Body of pancreas (tissue), 4 donors: ENCODE results near the gene LRRC3C. TPM values are rescaled to one million over a fixed set of nuclear protein-coding genes. Genes with fewer than 3 reads are reported as not detected.

Source experiments
- ATAC-seq: fragments of 150-250 bp; one replicate; pipeline ENCODE4 v1.9.1; 2016
- DNase-seq, 4 donors: peaks; one replicate each; pipeline ENCODE4 v3.0.0-alpha.2; 2019
- H3K27ac ChIP-seq, 4 donors: fragments of 200-600 bp; sonication (generic); 1 replicate in 3 of 4; 2 replicates in 1 of 4; pipeline versions ENCODE4 v1.5.1 to v1.6.1; 2016 to 2019; ENCODE audit warnings: mild to moderate bottlenecking in 1 of 4, mixed read lengths in 1 of 4, moderate library complexity in 1 of 4
- H3K27me3 ChIP-seq, 2 donors: fragments of 200-600 bp; sonication (generic); one replicate each; pipeline ENCODE4 v1.6.0; 2016; ENCODE audit warnings: mild to moderate bottlenecking in 1 of 2
- H3K36me3 ChIP-seq, 2 donors: fragments of 200-600 bp; sonication (generic); replicated peaks in 1 of 2; 2 replicates each; pipeline ENCODE4 v1.5.1; 2016; ENCODE audit warnings: low read depth in 2 of 2; ENCODE audit not compliant: insufficient read depth in 1 of 2
- H3K4me1 ChIP-seq: fragments of 200-600 bp; sonication (generic); one replicate; pipeline ENCODE4 v1.6.0; 2016
- H3K4me3 ChIP-seq, 2 donors: fragments of 200-600 bp; sonication (generic); 1 replicate in 1 of 2; 2 replicates in 1 of 2; pipeline ENCODE4 v1.5.1; 2016 to 2019
- H3K9me3 ChIP-seq, 3 donors: fragments of 200-600 bp; sonication (generic); 1 replicate in 2 of 3; 2 replicates in 1 of 3; pipeline ENCODE4 v1.5.1; 2016
- POLR2A ChIP-seq, 3 donors: fragments of 450-650 bp; IDR thresholded peaks; one replicate each; pipeline ENCODE4 v1.6.1; 2016; ENCODE audit warnings: antibody characterized with exemption in 3 of 3, mild to moderate bottlenecking in 2 of 3
- WGBS, 2 donors: methylation state at CpG; one replicate each; pipeline ENCODE4 v1.1.5; 2017; 5-methylcytosine and 5-hydroxymethylcytosine counted together
- intact Hi-C: fragments of 100-400 bp; cut with DNase I; formaldehyde crosslinking; loops from one replicate; pipeline ENCODE4 v1.15.1; 2023
- total RNA-seq, 2 donors: library from RNA; depleted of rRNA; stranded (reverse); fragments of >200 nt; gene quantifications; one replicate each; pipeline ENCODE4 v1.1.0, GENCODE V29; 2016
- TF ChIP-seq, protein P1 (sequence below), 7 experiments: fragments of 450-650 bp in 4 of 7; fragments of 200-600 bp in 3 of 7; sonication (generic) in 3 of 7; IDR thresholded peaks; one replicate each; pipeline ENCODE4 v1.5.1; 2016 to 2019; ENCODE audit warnings: antibody characterized with exemption in 7 of 7

The LRRC3C gene
- total RNA-seq, 2 donors from 2014 or later: not detected

DNA sequence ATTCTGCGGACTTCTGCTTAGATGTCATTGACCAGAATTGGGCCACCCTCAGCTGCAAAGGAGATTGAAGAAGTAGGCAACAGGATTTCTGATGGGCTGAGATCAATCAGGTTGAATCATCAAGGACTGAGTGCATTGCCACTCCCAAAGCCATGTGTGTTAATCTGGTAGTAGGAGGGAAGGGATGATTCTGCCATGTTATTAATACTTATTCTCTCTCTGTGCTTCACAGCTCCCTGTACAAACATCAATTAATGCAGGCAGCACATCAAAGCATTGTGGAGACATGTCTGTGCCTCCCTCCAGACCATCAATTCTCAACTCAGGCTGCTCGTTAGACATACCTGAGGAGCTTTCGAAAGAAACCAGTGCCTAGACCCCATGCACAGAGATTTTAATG, 11.6 kb downstream of the LRRC3C start:
- intact Hi-C loops: no loop called here
- H3K27ac ChIP-seq: no peak overlapping the region
- no peak for ATAC-seq
- H3K36me3 ChIP-seq: no peaks in the 10 kb centered on the region
- H3K27me3 ChIP-seq: no peaks in the 10 kb centered on the region
- TF ChIP-seq, protein P1, sequence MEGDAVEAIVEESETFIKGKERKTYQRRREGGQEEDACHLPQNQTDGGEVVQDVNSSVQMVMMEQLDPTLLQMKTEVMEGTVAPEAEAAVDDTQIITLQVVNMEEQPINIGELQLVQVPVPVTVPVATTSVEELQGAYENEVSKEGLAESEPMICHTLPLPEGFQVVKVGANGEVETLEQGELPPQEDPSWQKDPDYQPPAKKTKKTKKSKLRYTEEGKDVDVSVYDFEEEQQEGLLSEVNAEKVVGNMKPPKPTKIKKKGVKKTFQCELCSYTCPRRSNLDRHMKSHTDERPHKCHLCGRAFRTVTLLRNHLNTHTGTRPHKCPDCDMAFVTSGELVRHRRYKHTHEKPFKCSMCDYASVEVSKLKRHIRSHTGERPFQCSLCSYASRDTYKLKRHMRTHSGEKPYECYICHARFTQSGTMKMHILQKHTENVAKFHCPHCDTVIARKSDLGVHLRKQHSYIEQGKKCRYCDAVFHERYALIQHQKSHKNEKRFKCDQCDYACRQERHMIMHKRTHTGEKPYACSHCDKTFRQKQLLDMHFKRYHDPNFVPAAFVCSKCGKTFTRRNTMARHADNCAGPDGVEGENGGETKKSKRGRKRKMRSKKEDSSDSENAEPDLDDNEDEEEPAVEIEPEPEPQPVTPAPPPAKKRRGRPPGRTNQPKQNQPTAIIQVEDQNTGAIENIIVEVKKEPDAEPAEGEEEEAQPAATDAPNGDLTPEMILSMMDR (IDR thresholded peaks at IDR 0.05): no peak
- TF ChIP-seq POLR2A (IDR thresholded peaks at IDR 0.05): no peak
- H3K9me3 ChIP-seq: no peaks in the 10 kb centered on the region
- 82 to 90% methylated on average over 3 of the region's 3 CpGs for WGBS, 2 donors
- no peak overlapping the region for H3K4me3 ChIP-seq
- no peaks in the 10 kb centered on the region for H3K4me1 ChIP-seq
- DNase-seq: no peak

DNA sequence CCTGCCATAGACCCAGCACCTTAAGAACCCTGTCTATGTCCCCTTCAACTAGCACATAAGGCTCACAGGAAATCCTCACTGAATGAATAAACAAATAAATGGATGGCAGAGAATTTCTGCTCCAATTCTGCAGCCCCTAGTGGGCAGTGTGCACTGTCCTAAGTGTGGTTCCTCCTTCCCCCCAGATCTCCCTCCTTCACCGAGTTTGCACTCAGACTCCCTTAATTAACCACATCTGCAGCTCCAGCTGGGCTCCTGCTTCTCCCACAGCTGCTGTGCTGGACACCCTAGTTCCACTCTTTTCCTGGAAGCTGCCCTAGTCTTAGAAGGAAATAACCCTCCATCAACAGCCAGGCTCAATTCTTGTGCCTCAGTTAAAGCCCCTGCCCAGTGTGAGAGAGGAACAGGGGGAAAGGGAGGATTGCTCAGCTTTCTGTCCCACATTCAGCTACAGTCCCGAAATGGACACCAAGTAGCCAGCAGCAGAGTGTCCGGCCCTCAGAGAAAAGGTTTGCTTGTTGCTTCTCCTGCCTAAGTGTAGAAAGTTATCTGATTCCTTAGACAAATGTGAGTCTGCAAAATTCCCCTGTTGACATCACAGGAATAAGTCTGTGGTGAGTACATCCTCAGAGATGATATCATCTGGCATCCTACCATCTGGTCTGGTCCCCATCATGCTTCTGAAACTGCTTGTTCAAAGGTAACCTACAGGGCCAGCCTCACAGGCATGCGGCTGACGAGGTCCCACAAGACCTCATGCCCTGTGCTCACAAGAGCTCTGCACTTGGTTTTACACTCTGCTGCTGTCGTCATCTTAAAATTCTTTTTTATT, 12.3 kb downstream of the LRRC3C start:
- no peak overlapping the region for H3K27ac ChIP-seq
- H3K36me3 ChIP-seq: no peaks in the 10 kb centered on the region
- no peaks in the 10 kb centered on the region for H3K27me3 ChIP-seq
- DNase-seq: peak in 1 of 4 donors; percentile 12
- peak; percentile 15 for ATAC-seq
- H3K9me3 ChIP-seq: no peaks in the 10 kb centered on the region
- intact Hi-C loops: no loop called here
- H3K4me3 ChIP-seq: no peak overlapping the region
- H3K4me1 ChIP-seq: no peaks in the 10 kb centered on the region
- 53 to 69% methylated on average over 6 of the region's 6 CpGs for WGBS, 2 donors
- TF ChIP-seq, protein P1 (IDR thresholded peaks at IDR 0.05): peak in 1 of 7 experiments; percentile 10
- TF ChIP-seq POLR2A (IDR thresholded peaks at IDR 0.05): no peak

DNA sequence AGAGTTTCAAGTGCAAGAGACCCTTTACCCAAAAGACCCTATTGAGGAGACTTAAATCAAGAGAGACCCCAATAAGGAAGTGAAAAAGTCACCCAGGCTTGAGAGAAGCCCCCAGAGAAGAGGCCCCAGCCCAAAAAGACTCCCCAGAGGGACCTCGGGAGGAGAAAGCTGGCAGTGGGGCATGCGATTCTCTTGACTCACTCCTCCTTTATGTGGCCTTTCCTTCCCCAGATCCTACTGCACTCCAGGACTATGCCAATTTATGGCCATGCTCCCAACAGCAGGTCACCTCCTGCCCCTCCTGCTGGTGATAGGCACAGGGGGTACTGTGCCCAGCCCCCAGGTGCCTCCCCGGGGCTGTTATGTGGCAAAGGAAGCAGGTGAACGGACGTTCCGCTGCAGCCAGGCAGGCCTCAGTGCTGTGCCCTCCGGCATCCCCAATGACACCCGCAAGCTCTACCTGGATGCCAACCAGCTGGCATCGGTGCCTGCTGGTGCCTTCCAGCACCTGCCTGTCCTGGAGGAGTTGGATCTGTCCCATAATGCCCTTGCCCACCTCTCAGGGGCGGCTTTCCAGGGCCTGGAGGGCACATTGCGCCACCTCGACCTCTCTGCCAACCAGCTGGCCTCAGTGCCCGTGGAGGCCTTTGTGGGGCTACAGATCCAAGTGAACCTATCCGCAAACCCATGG, 16.3 kb downstream of the LRRC3C start:
- H3K9me3 ChIP-seq: no peaks in the 10 kb centered on the region
- no peak for DNase-seq
- no peaks in the 10 kb centered on the region for H3K4me1 ChIP-seq
- WGBS, 2 donors: 79 to 82% methylated on average over 7 to 14 of the region's 14 CpGs
- no peak for TF ChIP-seq POLR2A (IDR thresholded peaks at IDR 0.05)
- TF ChIP-seq, protein P1 (IDR thresholded peaks at IDR 0.05): no peak
- H3K36me3 ChIP-seq: no peaks in the 10 kb centered on the region
- H3K4me3 ChIP-seq: no peak overlapping the region
- ATAC-seq: no peak
- H3K27ac ChIP-seq: no peak overlapping the region
- no peaks in the 10 kb centered on the region for H3K27me3 ChIP-seq
- intact Hi-C loops: no loop called here

DNA sequence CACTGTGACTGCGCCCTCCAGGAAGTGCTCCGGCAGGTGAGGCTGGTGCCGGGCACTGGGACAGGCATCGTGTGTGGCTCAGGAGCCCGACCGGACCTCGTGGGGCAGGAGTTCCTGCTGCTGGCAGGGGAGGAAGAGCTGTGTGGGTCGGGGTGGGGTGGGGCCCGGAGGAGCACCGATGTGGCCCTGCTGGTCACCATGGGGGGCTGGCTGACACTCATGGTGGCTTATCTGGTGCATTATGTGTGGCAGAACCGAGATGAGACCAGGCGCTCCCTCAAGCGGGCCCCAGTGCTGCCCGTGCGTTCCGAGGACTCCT, 16.8 kb downstream of the LRRC3C start:
- Histone ChIP-seq H3K4me1 (no peaks in the 10 kb centered on the region), H3K27ac (no peak overlapping the region), H3K4me3 (no peak overlapping the region), H3K27me3 (no peaks in the 10 kb centered on the region), H3K9me3 (no peaks in the 10 kb centered on the region), H3K36me3 (no peaks in the 10 kb centered on the region)
- DNase-seq (no peak), ATAC-seq (no peak)
- intact Hi-C loops: no loop called here
- TF ChIP-seq, protein P1 (IDR thresholded peaks at IDR 0.05): no peak
- no peak for TF ChIP-seq POLR2A (IDR thresholded peaks at IDR 0.05)
- WGBS, 2 donors: 68 to 92% methylated on average over 4 to 13 of the region's 16 CpGs
